Measurements from ENCODE around the gene EPHA6.

The EPHA6 gene

GRCh38 chr3:97347780-97348179 is 533.4 kb downstream of the EPHA6 start:
- CTCF ChIA-PET = no interaction called here
- POLR2A ChIA-PET = no interaction called here
- TF ChIP-seq FOXK2 (IDR thresholded peaks at IDR 0.05) (no peak), TARDBP (IDR thresholded peaks at IDR 0.05) (no peak), HDGF (IDR thresholded peaks at IDR 0.05; ENCODE audit: borderline replicate concordance) (no peak), FOXA1 (IDR thresholded peaks at IDR 0.05) (no peak), SP1 (IDR thresholded peaks at IDR 0.05) (no peak), ZNF384 (IDR thresholded peaks at IDR 0.05) (no peak)
- DNase-seq (ENCODE audit: extremely low spot score) = no peak

- CTCF ChIA-PET = no interaction called here
- TF ChIP-seq LEF1 (IDR thresholded peaks at IDR 0.05; ENCODE audit: borderline replicate concordance) (no peak), SP1 (IDR thresholded peaks at IDR 0.05) (no peak), ELF4 (IDR thresholded peaks at IDR 0.05) (no peak), ARNT (IDR thresholded peaks at IDR 0.05) (no peak), FOXK2 (IDR thresholded peaks at IDR 0.05) (no peak), ZNF384 (IDR thresholded peaks at IDR 0.05) (no peak), TARDBP (IDR thresholded peaks at IDR 0.05) (no peak), PKNOX1 (IDR thresholded peaks at IDR 0.05) (no peak), BHLHE40 (IDR thresholded peaks at IDR 0.05; ENCODE audit: borderline replicate concordance) (no peak), CTBP1 (IDR thresholded peaks at IDR 0.05; ENCODE audit: borderline replicate concordance) (no peak), SUZ12 (IDR thresholded peaks at IDR 0.05) (no peak), NFRKB (IDR thresholded peaks at IDR 0.05) (no peak)
- DNase-seq (ENCODE audit: extremely low spot score) = no peak
- POLR2A ChIA-PET = no interaction called here
Observed at GRCh38 chr3:97350971-97351370, 536.6 kb downstream of the EPHA6 start.

- CTCF ChIA-PET = no interaction called here
- DNase-seq (ENCODE audit: extremely low spot score) = no peak
- TF ChIP-seq NFRKB (IDR thresholded peaks at IDR 0.05) = no peak
- TF ChIP-seq BHLHE40 (IDR thresholded peaks at IDR 0.05; ENCODE audit: borderline replicate concordance) = no peak
- TF ChIP-seq HDGF (IDR thresholded peaks at IDR 0.05; ENCODE audit: borderline replicate concordance) = no peak
- TF ChIP-seq ZNF384 (IDR thresholded peaks at IDR 0.05) = no peak
- TF ChIP-seq TARDBP (IDR thresholded peaks at IDR 0.05) = no peak
- no peak for TF ChIP-seq CTBP1 (IDR thresholded peaks at IDR 0.05; ENCODE audit: borderline replicate concordance)
- no peak for TF ChIP-seq LEF1 (IDR thresholded peaks at IDR 0.05; ENCODE audit: borderline replicate concordance)
- TF ChIP-seq FOXM1 (IDR thresholded peaks at IDR 0.05; ENCODE audit: borderline replicate concordance) = no peak
- no peak for TF ChIP-seq SP1 (IDR thresholded peaks at IDR 0.05)
- TF ChIP-seq SUZ12 (IDR thresholded peaks at IDR 0.05) = no peak
- TF ChIP-seq FOXK2 (IDR thresholded peaks at IDR 0.05) = no peak
- TF ChIP-seq ARNT (IDR thresholded peaks at IDR 0.05) = no peak
- no peak for TF ChIP-seq ELF4 (IDR thresholded peaks at IDR 0.05)
- TF ChIP-seq L3MBTL2 (conservative IDR thresholded peaks at IDR 0.05) = no peak
- no peak for TF ChIP-seq PKNOX1 (IDR thresholded peaks at IDR 0.05)
- POLR2A ChIA-PET = no interaction called here
Observed at GRCh38 chr3:97353176-97353575, 538.8 kb downstream of the EPHA6 start.

GRCh38 chr3:97359977-97360376 is 545.6 kb downstream of the EPHA6 start:
- TF ChIP-seq HDGF (IDR thresholded peaks at IDR 0.05; ENCODE audit: borderline replicate concordance) (no peak), CTBP1 (IDR thresholded peaks at IDR 0.05; ENCODE audit: borderline replicate concordance) (no peak), L3MBTL2 (conservative IDR thresholded peaks at IDR 0.05) (no peak), ZNF384 (IDR thresholded peaks at IDR 0.05) (no peak), PKNOX1 (IDR thresholded peaks at IDR 0.05) (no peak), ARNT (IDR thresholded peaks at IDR 0.05) (no peak), SUZ12 (IDR thresholded peaks at IDR 0.05) (no peak), FOXM1 (IDR thresholded peaks at IDR 0.05; ENCODE audit: borderline replicate concordance) (no peak), BHLHE40 (IDR thresholded peaks at IDR 0.05; ENCODE audit: borderline replicate concordance) (no peak), SP1 (IDR thresholded peaks at IDR 0.05) (no peak), NFRKB (IDR thresholded peaks at IDR 0.05) (no peak), TARDBP (IDR thresholded peaks at IDR 0.05) (no peak), ELF4 (IDR thresholded peaks at IDR 0.05) (no peak), FOXA1 (IDR thresholded peaks at IDR 0.05) (no peak), FOXK2 (IDR thresholded peaks at IDR 0.05) (no peak), LEF1 (IDR thresholded peaks at IDR 0.05; ENCODE audit: borderline replicate concordance) (no peak)
- ChIA-PET POLR2A (no interaction called here), CTCF (no interaction called here)
- no peak for DNase-seq (ENCODE audit: extremely low spot score)

- CTCF ChIA-PET = no interaction called here
- TF ChIP-seq FOXK2 (IDR thresholded peaks at IDR 0.05) = no peak
- no peak for TF ChIP-seq PKNOX1 (IDR thresholded peaks at IDR 0.05)
- no peak for TF ChIP-seq SP1 (IDR thresholded peaks at IDR 0.05)
- TF ChIP-seq TARDBP (IDR thresholded peaks at IDR 0.05) = no peak
- no peak for TF ChIP-seq SUZ12 (IDR thresholded peaks at IDR 0.05)
- TF ChIP-seq FOXA1 (IDR thresholded peaks at IDR 0.05) = no peak
- TF ChIP-seq BHLHE40 (IDR thresholded peaks at IDR 0.05; ENCODE audit: borderline replicate concordance) = no peak
- TF ChIP-seq ARNT (IDR thresholded peaks at IDR 0.05) = no peak
- TF ChIP-seq NFRKB (IDR thresholded peaks at IDR 0.05) = no peak
- TF ChIP-seq HDGF (IDR thresholded peaks at IDR 0.05; ENCODE audit: borderline replicate concordance) = no peak
- TF ChIP-seq ELF4 (IDR thresholded peaks at IDR 0.05) = no peak
- no peak for TF ChIP-seq FOXM1 (IDR thresholded peaks at IDR 0.05; ENCODE audit: borderline replicate concordance)
- no peak for TF ChIP-seq ZNF384 (IDR thresholded peaks at IDR 0.05)
- no peak for TF ChIP-seq CTBP1 (IDR thresholded peaks at IDR 0.05; ENCODE audit: borderline replicate concordance)
- TF ChIP-seq L3MBTL2 (conservative IDR thresholded peaks at IDR 0.05) = no peak
- POLR2A ChIA-PET = no interaction called here
- DNase-seq (ENCODE audit: extremely low spot score) = no peak
Observed at GRCh38 chr3:97360804-97361203, 546.4 kb downstream of the EPHA6 start.

- ChIA-PET CTCF (no interaction called here), POLR2A (no interaction called here)
- TF ChIP-seq ARNT (IDR thresholded peaks at IDR 0.05) (no peak), FOXM1 (IDR thresholded peaks at IDR 0.05; ENCODE audit: borderline replicate concordance) (no peak), FOXK2 (IDR thresholded peaks at IDR 0.05) (no peak), BHLHE40 (IDR thresholded peaks at IDR 0.05; ENCODE audit: borderline replicate concordance) (no peak), SP1 (IDR thresholded peaks at IDR 0.05) (no peak), ZNF384 (IDR thresholded peaks at IDR 0.05) (no peak), CTBP1 (IDR thresholded peaks at IDR 0.05; ENCODE audit: borderline replicate concordance) (no peak), HDGF (IDR thresholded peaks at IDR 0.05; ENCODE audit: borderline replicate concordance) (no peak), FOXA1 (IDR thresholded peaks at IDR 0.05) (no peak), L3MBTL2 (conservative IDR thresholded peaks at IDR 0.05) (no peak), PKNOX1 (IDR thresholded peaks at IDR 0.05) (no peak), LEF1 (IDR thresholded peaks at IDR 0.05; ENCODE audit: borderline replicate concordance) (no peak), ELF4 (IDR thresholded peaks at IDR 0.05) (no peak)
- DNase-seq (ENCODE audit: extremely low spot score) = no peak
Observed at GRCh38 chr3:97384583-97384982, 570.2 kb downstream of the EPHA6 start.

Data from HEK293T (cell line).